K562 (cell line): ENCODE measurements around the gene RPL29. TPM values are rescaled to one million over a fixed set of nuclear protein-coding genes. Genes with fewer than 3 reads are reported as not detected.

Source experiments
- CBFA2T3 ChIP-seq: fragments of 450-650 bp; IDR thresholded peaks from 2 replicates; pipeline ENCODE4 v1.6.1; 2017
- CTBP1 ChIP-seq: fragments of 450-650 bp; IDR thresholded peaks from 2 replicates; pipeline ENCODE4 v1.6.1; 2016; ENCODE audit warnings: borderline replicate concordance
- DACH1 ChIP-seq: fragments of 450-650 bp; IDR thresholded peaks from 2 replicates; pipeline ENCODE4 v1.6.1; 2018; ENCODE audit not compliant: partially characterized antibody
- DIDO1 ChIP-seq: fragments of 450-650 bp; IDR thresholded peaks from 2 replicates; pipeline ENCODE4 v1.6.1; 2016; ENCODE audit warnings: low read depth, missing biosample characterization, missing genetic modification characterization
- DPF2 ChIP-seq: fragments of 450-650 bp; IDR thresholded peaks from 2 replicates; pipeline ENCODE4 v1.6.1; 2016
- FOXP1 ChIP-seq: sonication (generic); formaldehyde crosslinking; IDR thresholded peaks from 2 replicates; pipeline ENCODE4 v1.8.0; 2022; ENCODE audit warnings: mild to moderate bottlenecking, missing genetic modification reagents
- HLTF ChIP-seq: fragments of 450-650 bp; IDR thresholded peaks from 2 replicates; pipeline ENCODE4 v1.6.1; 2016
- HMBOX1 ChIP-seq: sonication (generic); IDR thresholded peaks from 2 replicates; pipeline ENCODE4 v1.6.1; 2016
- KAT8 ChIP-seq: fragments of 450-650 bp; IDR thresholded peaks from 2 replicates; pipeline ENCODE4 v1.6.1; 2016; ENCODE audit warnings: low read depth, mild to moderate bottlenecking
- KLF16 ChIP-seq: IDR thresholded peaks from 2 replicates; pipeline ENCODE4 v1.6.1; 2016; ENCODE audit warnings: antibody characterized with exemption
- MAX ChIP-seq: sonication (generic); formaldehyde crosslinking; IDR thresholded peaks from 2 replicates; pipeline ENCODE4 v1.9.0; 2022; ENCODE audit warnings: mild to moderate bottlenecking, missing genetic modification reagents
- MECOM ChIP-seq: fragments of 250-450 bp; sonication (Bioruptor Pico); IDR thresholded peaks from 2 replicates; pipeline ENCODE4 v1.8.0; 2022; ENCODE audit warnings: inconsistent platforms
- MXD1 ChIP-seq: fragments of 250-450 bp; sonication (Bioruptor Pico); IDR thresholded peaks from 2 replicates; pipeline ENCODE4 v1.8.0; 2021; ENCODE audit warnings: borderline replicate concordance, mild to moderate bottlenecking, moderate library complexity; ENCODE audit not compliant: poor library complexity, severe bottlenecking
- MYNN ChIP-seq, 2 experiments: sonication (generic); formaldehyde crosslinking in 1 of 2; IDR thresholded peaks; 2 replicates each; pipeline versions ENCODE4 v1.5.0 to v1.6.1; 2016 to 2020; ENCODE audit warnings: antibody characterized with exemption in 1 of 2, missing genetic modification reagents in 1 of 2
- NCOR1 ChIP-seq: fragments of 450-650 bp; IDR thresholded peaks from 2 replicates; pipeline ENCODE4 v1.6.1; 2016; ENCODE audit warnings: mild to moderate bottlenecking, moderate library complexity
- PKNOX1 ChIP-seq: fragments of 450-650 bp; IDR thresholded peaks from 2 replicates; pipeline ENCODE4 v1.6.1; 2016
- POLR2A ChIP-seq: fragments of 450-650 bp; conservative IDR thresholded peaks from 2 replicates; pipeline ENCODE4 v1.6.1; 2016
- POLR2AphosphoS5 ChIP-seq: IDR thresholded peaks from 2 replicates; pipeline ENCODE4 v1.6.1; 2011; ENCODE audit warnings: mild to moderate bottlenecking, low read depth, low read length, moderate library complexity; ENCODE audit not compliant: control insufficient read depth, insufficient read depth
- PTBP1 ChIP-seq: fragments of 200-400 bp; formaldehyde crosslinking; IDR thresholded peaks from 2 replicates; pipeline ENCODE4 v1.6.1; 2017; ENCODE audit warnings: low read depth, low read length
- SMAD4 ChIP-seq: fragments of 250-450 bp; sonication (Bioruptor Pico); conservative IDR thresholded peaks from 2 replicates; pipeline ENCODE4 v1.8.0; 2021; ENCODE audit warnings: inconsistent platforms, mild to moderate bottlenecking, moderate library complexity
- STAT6 ChIP-seq: sonication (generic); formaldehyde crosslinking; IDR thresholded peaks from 2 replicates; pipeline ENCODE4 v1.8.1; 2023; ENCODE audit warnings: mild to moderate bottlenecking, missing genetic modification reagents
- TAF7 ChIP-seq: fragments of 450-650 bp; IDR thresholded peaks from 2 replicates; pipeline ENCODE4 v1.6.1; 2016; ENCODE audit warnings: missing genetic modification characterization, missing compliant biosample characterization
- TEAD4 ChIP-seq, 2 experiments: sonication (generic) in 1 of 2; formaldehyde crosslinking in 1 of 2; IDR thresholded peaks; 2 replicates each; pipeline versions ENCODE4 v1.6.1 to v1.8.0; 2012 to 2022; ENCODE audit warnings: borderline replicate concordance in 1 of 2, inconsistent platforms in 1 of 2, low read length in 1 of 2, mild to moderate bottlenecking in 1 of 2, missing genetic modification reagents in 1 of 2
- TFAP4 ChIP-seq: sonication (generic); formaldehyde crosslinking; IDR thresholded peaks from 2 replicates; pipeline ENCODE4 v1.8.0; 2022; ENCODE audit warnings: missing genetic modification reagents, mild to moderate bottlenecking, moderate library complexity, borderline replicate concordance
- ZNF12 ChIP-seq: sonication (generic); formaldehyde crosslinking; IDR thresholded peaks from 2 replicates; pipeline ENCODE4 v1.4.0; 2020; ENCODE audit warnings: mild to moderate bottlenecking, missing genetic modification reagents
- polyA plus RNA-seq, 8 experiments: library from polyadenylated mRNA; depleted of rRNA in 4 of 8; stranded (reverse) in 5 of 8; unstranded in 3 of 8; fragments of >200 nt; fragmentation: Nextera tagmentation in 2 of 8; fragmentation: Illumina TruSeq in 1 of 8; extraction: Ambion mirVana in 2 of 8; extraction: Trizol in 1 of 8; gene quantifications; 2 replicates each; pipeline versions ENCODE4 v1.2.1 to v1.2.3, GENCODE V29; 2011 to 2014; ENCODE audit warnings: inconsistent platforms in 1 of 8, missing spikeins in 1 of 8
- total RNA-seq, 7 experiments: library from RNA; depleted of rRNA in 6 of 7; stranded (reverse); fragments of >200 nt in 6 of 7; fragmentation: Illumina TruSeq in 2 of 7; extraction: Trizol in 2 of 7; gene quantifications; 2 replicates each; pipeline versions ENCODE4 v1.2.1 to v1.2.3, GENCODE V29; 2011 to 2021; ENCODE audit warnings: low replicate concordance in 1 of 7

Gene RPL29
- total and polyA plus RNA-seq, 9 of the 15 experiments (the other 6 are each of a cell fraction or from before 2014, with no cell fraction given), result 568 to 1,475 (median 1,104) TPM

- TF ChIP-seq STAT6 (CRISPR knock-in tag) (no peak), KAT8 (no peak), HLTF (no peak), CBFA2T3 (peak; percentile 87), POLR2A (no peak), TEAD4 (IDR thresholded peaks at IDR 0.05; ENCODE audit: low read length) (peak; percentile 64), TEAD4 (CRISPR knock-in tag; IDR thresholded peaks at IDR 0.05; ENCODE audit: borderline replicate concordance) (no peak), MYNN (IDR thresholded peaks at IDR 0.05) (peak; percentile 76; the same call in 1 of the 2 replicates), MYNN (CRISPR knock-in tag; IDR thresholded peaks at IDR 0.05) (no peak), ZNF12 (CRISPR knock-in tag) (no peak), KLF16 (peak; percentile 11; the same call in 1 of the 2 replicates), TFAP4 (CRISPR knock-in tag) (peak; percentile 60; the same call in 1 of the 2 replicates), NCOR1 (peak; percentile 83), DIDO1 (tag) (no peak), SMAD4 (CRISPR knock-in tag) (peak; percentile 92), MAX (CRISPR knock-in tag) (0 out of 2 replicates have a peak, but pooled peaks have one; percentile 1), MXD1 (no peak), DPF2 (peak; percentile 60; the same call in 1 of the 2 replicates), PKNOX1 (peak; percentile 20; the same call in 1 of the 2 replicates), FOXP1 (CRISPR knock-in tag) (no peak), TAF7 (tag) (no peak), HMBOX1 (no peak), CTBP1 (peak; percentile 58; the same call in 1 of the 2 replicates), DACH1 (no peak), MECOM (CRISPR knock-in tag) (peak; percentile 79), PTBP1 (no peak), POLR2AphosphoS5 (peak; percentile 60; the same call in 1 of the 2 replicates)
Observed at GRCh38 chr3:52029053-52029452, 33.4 kb upstream of the RPL29 start (continued).
